HG03378 (cell line): ENCODE measurements around the gene CNTFR.

Experiments
- ATAC-seq: cut with Tn5 transposase; IDR thresholded peaks from one replicate; pipeline ENCODE4 v1.9.1; 2021; ENCODE audit warnings: mild to moderate bottlenecking, moderate library complexity; ENCODE audit not compliant: unreplicated experiment

The CNTFR gene

GRCh38 chr9:34555936-34556525 lies 33.5 kb downstream of the CNTFR start:
- no peak for ATAC-seq

- ATAC-seq, result no peak
Observed at GRCh38 chr9:34555500-34555899, 34.0 kb downstream of the CNTFR start.

GRCh38 chr9:34555002-34555348 lies 34.5 kb downstream of the CNTFR start:
- ATAC-seq, result no peak

DNA sequence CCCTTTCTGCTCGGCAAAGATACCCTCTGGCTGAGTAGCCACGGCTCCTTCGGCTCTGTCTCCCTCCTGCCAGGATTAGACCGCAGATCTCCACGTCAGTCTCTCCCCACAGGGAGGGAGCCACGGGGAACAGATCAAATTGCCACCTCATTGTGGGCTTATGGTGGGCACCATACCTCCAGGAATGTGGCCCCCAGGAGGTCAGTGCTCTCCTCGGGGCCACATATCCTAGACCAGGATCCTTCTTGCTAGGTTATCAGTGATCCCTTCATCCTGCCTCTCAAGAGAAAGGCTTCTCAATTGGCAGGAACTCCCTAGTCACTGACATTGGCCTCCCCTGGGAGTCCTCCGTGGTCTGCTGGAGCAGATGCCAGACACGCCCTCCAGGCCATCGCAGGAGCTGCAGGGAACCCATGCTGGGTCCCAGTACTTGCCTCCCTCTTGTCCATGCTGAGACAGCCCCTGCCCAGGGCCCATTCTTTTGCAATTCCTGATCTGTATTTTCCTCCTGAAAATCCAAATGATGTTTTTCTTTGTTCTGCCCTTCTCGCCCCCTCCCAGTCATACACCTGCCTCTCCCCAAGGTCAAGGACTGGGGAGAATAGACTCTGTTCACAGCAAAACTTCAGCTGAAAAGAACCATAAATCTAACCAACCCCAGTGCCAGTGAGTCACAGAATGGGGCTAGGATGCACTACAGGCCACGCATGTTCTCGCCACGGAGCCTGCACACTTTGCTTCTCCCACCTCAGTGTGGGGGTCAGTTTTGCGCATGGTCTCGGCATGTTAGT lies 35.1 kb downstream of the CNTFR start:
- no peak for ATAC-seq

DNA sequence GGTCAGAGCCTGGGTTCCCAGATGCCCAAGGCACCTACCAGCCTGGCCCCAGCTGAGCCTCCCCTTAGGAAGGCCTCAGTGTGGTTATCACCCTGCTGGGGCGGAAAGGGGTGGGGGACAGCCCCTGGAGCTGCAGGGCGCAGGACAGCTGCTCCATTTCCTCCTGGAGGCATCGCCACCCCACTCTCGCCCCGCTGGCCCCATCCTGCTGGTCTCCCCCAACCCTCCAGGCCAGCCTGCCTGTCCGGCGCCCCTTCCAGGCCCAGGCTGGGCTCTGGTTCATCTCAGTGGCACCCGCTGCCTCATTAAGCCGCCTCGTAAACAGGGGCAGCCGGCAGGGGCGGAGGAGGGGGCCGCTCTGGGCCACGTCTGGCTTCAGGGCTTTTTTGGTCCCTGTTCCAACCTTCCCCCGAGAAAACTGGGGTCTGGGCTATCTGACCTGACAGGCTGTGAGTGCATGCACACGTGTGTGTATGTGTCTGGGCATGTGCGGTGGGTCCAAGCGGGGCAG lies 36.0 kb downstream of the CNTFR start:
- ATAC-seq, result no peak

DNA sequence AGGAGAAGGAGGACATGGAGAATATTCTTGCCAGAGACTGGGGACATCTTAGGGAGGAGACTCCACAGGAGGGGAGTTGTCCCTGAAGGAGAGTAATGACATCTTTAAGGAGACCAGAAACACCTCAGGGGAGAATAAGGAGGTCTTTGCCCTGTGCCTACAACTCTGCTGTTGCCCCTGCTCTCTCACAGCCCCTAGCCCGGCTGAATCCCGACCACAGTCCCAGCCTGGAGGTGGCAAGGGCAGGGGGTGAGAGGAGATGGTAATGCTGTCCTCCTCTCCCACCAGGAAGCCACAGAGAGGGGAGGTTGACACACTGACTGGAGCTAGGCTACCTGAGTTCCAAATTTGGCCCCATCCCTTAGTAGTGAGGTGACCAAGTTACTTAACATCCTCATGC lies 36.5 kb downstream of the CNTFR start:
- ATAC-seq, result no peak

GRCh38 chr9:34552606-34552981 lies 36.9 kb downstream of the CNTFR start:
- no peak for ATAC-seq

GRCh38 chr9:34551751-34552605 lies 37.5 kb downstream of the CNTFR start:
- no peak for ATAC-seq

DNA sequence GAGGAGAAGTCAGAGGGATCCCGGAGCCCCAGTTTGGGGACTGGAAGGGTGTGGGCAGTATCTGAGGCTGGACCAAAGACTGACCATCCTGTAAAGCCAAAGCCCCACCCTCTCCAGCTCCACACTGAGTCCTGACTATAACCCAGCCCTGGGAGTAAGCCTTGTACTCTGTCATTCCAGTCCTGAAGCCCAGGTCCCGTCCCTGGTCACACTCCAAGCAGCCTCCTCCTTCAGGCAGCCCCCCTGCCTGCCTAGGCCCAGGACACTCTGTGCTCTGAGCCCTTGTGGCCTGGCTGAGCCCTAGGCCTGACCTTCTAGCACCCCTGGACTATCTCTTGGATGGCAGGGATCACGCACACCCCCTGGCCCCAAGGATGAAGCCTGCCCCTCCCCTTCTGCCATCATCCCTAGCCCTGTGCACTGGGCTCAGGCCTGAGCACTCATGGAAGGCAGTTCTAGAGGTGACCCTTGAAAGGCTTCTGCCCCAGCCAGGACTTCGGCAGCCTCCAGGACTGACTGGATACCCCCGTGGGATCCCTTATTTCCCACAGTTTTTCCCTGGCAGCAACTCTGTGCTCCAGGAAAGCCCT lies 38.7 kb downstream of the CNTFR start:
- no peak for ATAC-seq

DNA sequence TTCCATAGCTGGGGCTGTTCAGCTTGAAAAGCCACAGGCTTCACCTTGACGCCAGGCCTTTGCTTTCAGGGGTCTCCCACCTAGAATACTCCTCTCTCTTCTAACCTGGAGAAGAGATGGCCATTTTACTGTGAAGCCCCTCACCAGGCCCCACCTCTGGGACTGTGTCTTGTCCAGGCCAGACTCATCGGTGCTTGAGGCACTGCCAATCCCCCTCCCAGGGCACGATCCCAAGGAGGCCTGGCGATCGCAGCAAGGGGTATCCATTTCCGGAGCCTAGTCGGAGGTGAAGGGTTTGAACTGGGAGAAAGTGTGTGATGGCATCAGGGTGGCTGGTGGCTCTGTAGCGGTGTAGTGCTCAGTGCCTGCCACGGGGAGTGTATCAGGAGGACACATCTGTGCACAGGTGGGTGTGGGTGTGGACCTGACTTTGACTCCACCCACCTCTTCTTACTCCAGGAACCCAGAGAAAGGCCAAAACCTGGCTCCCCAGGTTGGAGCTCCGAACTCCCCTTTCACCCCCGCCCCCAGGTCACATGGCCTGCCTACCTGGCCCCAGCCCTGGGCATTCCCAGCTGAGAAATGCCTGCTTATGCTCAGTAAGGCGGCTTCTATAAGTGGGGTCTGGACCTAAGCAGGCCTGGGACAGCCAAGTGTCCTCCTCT lies 39.4 kb downstream of the CNTFR start:
- ATAC-seq, result no peak

DNA sequence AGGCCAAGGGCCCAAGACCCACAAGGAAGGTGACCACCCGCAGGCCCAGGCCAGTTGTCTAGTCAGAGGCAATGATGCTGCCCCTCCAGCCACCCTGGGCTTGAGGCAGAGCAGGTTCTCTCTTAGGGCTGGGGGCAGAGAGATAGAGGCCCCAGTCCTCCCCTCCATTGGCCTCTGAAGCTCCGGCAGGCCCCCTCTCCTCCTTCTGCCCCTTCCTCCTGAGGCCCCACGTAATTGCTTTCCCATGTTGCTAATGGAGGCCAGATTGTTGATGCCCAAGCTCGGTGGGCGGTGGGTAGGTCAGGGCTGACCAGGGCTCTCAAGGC lies 40.2 kb downstream of the CNTFR start:
- no peak for ATAC-seq

- ATAC-seq, result no peak
Observed at GRCh38 chr9:34547960-34548611, 41.4 kb downstream of the CNTFR start.

DNA sequence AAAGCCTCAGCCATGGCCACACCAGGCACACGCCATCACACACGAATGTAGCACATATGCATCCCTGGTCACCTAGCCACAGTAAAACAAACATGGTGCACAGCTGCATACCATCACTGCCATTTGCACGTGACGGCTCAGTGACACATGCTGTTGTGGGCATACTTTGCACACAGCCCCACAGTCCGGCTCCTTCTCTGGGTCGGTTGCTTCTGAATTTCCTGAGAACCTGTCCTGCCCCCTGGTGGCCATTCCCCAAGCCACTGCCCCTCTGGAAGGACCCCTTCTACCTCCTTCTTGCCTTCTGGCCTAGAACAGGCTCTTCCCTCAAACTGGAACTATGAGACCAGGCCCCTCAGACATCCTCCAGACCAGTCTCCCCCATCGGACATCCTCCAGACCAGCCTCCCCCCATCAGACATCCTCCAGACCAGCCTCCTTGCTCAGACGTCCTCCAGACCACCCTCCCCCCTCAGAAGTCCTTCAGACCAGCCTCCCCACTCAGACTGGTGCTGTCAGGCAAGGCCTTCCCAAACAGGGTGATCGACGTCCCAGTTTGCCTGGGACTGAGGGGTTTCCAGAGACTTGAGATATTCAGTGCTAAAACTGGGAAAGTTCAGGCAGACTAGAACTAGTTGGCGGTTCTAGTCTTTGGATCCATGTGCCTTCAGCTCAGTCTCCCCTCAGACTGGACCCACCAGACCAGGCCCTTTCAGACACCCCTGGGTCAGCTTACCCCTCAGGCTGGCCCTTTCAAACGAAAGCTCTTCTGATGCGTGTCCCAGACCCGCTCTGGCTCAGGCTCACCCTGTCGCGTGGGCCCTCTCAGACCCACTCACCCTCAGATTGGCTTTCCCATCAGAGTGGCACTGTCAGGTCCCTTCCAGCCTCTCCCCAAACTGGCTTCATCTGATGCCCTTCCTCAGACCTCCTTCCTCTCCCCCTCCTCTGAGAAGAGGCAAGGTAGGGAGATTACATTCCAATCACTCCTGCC lies 42.4 kb downstream of the CNTFR start:
- ATAC-seq, result no peak

DNA sequence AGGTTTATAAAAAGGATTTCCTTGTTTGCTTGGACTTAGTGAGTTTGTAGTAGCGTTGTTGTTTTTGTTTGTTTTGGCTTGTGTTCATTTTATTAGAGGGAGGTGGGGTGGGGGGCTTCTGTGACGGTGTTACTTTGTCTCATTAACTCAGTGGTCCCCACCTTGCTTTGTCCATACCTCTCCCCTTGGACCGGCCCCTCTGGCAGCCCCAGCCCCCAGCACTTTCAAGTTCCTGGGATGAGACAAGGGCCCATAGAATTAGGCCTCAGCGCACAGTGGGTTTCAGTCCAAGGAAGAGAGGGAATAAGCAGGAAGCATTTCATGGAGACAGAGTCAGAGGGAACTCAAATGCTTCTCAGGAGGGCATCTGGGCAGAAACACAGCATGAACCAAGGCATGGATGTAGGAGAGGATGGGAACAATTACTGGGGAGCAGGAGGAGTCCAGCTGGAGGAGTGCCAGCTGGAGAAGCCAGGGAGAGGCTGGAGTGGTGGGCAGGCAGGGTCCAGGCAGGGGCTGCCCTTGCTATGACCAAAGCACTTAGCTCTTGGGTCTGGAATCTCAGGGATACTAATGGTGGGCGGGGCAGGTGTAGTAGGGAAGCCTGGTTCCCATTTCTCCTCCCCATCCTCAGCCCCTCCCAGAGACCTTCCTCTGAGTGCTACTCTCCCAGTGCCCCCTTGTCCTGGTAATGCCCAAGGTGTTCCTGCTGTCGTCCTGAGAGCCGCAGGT lies 43.3 kb downstream of the CNTFR start:
- no peak for ATAC-seq

GRCh38 chr9:34545497-34545896 lies 44.0 kb downstream of the CNTFR start:
- ATAC-seq, result no peak

DNA sequence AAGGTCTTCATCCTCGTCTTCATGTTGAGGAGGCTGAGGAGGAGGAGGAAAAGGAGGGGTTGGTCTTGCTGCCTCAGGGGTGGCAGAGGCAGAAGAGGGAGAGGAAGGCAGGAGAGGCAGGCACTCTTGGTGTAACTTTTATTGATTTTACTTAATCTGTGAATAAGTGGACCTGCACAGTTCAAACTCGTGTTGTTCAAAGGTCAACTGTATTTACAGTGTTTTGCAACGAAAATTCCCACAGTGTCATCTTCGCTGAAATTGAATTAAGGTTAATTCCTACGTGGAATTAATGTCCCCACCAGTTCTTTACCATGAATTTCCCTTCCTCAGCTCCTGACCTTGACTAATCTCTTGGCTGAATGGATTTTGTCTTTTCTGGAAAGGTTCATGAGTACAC lies 45.5 kb downstream of the CNTFR start:
- no peak for ATAC-seq

DNA sequence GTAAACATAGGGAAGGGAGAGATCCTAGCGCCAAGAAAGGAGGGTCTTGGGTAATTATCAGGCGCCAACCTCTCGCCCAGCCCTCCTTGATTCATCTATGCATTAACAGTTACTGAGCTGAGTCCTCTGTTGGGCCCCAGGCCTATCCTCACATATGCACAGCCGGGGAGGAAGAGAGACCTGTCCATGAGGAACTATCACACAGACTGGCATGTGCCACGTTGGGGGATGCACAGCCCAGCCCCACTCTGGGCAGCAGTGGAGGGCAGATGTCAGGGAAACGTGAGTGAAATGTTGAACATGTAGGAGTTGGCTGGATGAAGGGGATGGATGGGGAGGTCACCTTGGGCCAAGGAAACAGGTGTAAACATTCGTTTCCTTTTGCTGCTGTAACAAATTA lies 48.0 kb downstream of the CNTFR start:
- ATAC-seq, result no peak

GRCh38 chr9:34540827-34541226 lies 48.7 kb downstream of the CNTFR start:
- ATAC-seq, result no peak

DNA sequence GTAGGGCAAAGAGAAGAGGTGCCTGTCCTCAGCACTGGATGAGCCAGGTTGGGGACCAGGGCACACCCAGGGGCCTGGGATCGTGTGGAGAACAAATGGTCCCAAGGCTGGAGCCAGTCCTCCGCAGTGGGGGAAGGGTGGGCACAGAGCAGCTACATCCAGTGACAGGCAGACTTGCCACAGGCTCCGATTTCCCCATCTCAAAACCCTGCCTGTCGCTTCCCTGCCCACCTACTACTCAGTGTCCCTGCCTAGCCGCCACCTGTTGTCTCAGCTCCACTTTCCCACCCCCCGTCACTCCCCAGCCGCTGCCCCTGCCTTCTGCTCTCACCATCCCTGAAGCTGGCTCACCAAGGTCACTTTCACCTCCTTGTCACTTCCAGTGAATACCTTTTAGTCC lies 52.8 kb downstream of the CNTFR start:
- ATAC-seq, result no peak
